Activated naive CD8-positive, alpha-beta T cell (primary cell): ENCODE data around the gene TESK2.

ENCODE experiments used
- H3K27ac Mint-ChIP-seq: one replicate; pipeline ENCODE4 v1.8.0; 2021; ENCODE audit warnings: mixed read lengths
- H3K27me3 Mint-ChIP-seq: one replicate; pipeline ENCODE4 v1.8.0; 2021; ENCODE audit warnings: mixed read lengths
- H3K36me3 Mint-ChIP-seq: one replicate; pipeline ENCODE4 v1.8.0; 2021; ENCODE audit warnings: mixed read lengths
- H3K4me1 Mint-ChIP-seq: one replicate; pipeline ENCODE4 v1.8.0; 2021; ENCODE audit warnings: low read depth, mixed read lengths
- H3K4me3 Mint-ChIP-seq: one replicate; pipeline ENCODE4 v1.8.0; 2021; ENCODE audit warnings: mild to moderate bottlenecking, mixed read lengths
- H3K9me3 Mint-ChIP-seq: one replicate; pipeline ENCODE4 v1.8.0; 2021; ENCODE audit warnings: low read depth, mixed read lengths

Gene TESK2

DNA sequence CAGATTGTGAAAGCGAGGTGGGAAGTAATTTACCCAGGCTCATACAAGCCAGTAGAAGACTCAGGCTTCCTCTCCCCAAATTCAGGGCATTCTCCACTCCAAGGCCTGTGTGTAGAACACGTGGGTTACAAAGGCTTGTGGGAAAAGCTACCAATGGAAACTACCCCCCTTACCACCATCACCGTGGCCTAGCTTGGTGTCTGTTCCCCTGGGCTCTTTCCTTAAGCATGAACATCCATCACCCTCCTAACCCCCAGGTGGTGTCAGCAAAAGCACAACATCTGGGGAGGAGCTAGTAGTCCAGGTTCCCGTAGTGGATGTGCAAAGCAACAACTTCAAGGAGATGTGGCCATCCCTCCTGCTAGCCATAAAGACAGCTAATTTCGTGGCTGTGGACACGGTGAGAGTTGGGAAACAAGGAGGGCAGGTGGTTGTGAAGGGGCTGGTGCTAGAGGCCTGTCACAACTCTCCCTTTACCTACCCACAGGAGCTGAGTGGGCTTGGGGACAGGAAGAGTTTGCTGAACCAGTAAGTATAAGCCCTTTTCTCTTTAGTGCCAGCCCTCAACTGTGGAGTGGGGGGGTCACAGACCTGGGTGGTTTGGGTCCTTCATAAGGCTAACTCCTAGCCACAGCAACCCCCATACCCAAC lies 150.0 kb downstream of the TESK2 start:
- peaks cover 43% of the 10 kb centered on the region for H3K4me1 Mint-ChIP-seq
- H3K36me3 Mint-ChIP-seq, result peaks cover 13% of the 10 kb centered on the region
- H3K4me3 Mint-ChIP-seq, result peak overlapping the region; percentile 100

DNA sequence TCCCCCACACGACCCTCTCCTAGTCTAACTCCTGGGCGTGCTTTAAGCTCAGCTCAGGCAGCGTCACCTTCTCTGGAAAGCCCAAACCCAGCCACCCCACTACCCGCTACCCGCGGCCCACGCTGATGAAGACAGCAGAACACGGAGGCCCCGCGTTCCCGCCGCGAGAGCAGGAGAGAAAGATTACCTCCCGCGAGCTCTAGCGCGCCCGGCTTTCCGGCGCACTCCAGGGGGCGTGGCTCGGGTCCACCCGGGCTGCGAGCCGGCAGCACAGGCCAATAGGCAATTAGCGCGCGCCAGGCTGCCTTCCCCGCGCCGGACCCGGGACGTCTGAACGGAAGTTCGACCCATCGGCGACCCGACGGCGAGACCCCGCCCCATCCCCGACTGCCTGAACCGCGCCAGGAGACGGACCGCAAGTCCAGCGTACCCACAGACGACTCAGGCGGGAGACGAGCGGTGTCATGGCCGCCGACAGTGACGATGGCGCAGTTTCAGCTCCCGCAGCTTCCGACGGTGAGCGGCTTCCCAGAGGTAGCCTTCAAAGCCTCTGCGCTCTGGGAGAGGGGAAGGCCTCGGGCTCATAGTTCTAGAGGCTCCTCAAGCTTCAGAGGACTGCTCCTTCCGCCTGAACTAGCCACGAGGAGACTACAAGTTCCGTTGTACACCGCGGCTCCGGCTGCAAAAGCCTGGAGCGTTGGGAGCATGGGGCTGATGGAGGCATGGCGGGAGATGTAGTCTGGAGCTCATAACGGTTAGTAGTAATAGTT lies 151.0 kb downstream of the TESK2 start, which contains the start of the genes MUTYH and TOE1:
Gene MUTYH (minus strand): TSS at position 652 of the 770 bp plus-strand sequence. CDS start 5,935 bp downstream, outside the sequence.
Gene TOE1 (plus strand): TSS at position 382 of the 770 bp plus-strand sequence. CDS start 83 bp downstream, at position 465.
- Mint-ChIP-seq H3K4me1 (peaks cover 46% of the 10 kb centered on the region), H3K36me3 (peaks cover 13% of the 10 kb centered on the region), H3K4me3 (peak within 1 kb of the TSS; percentile 100), H3K9me3 (no peaks in the 10 kb centered on the region), H3K27me3 (no peaks in the 10 kb centered on the region), H3K27ac (peak within 1 kb of the TSS; percentile 100)

More for the DNA sequence above, 150.0 kb downstream of the TESK2 start:
- Mint-ChIP-seq H3K9me3 (no peaks in the 10 kb centered on the region), H3K27ac (peak overlapping the region; percentile 100), H3K27me3 (no peaks in the 10 kb centered on the region)

DNA sequence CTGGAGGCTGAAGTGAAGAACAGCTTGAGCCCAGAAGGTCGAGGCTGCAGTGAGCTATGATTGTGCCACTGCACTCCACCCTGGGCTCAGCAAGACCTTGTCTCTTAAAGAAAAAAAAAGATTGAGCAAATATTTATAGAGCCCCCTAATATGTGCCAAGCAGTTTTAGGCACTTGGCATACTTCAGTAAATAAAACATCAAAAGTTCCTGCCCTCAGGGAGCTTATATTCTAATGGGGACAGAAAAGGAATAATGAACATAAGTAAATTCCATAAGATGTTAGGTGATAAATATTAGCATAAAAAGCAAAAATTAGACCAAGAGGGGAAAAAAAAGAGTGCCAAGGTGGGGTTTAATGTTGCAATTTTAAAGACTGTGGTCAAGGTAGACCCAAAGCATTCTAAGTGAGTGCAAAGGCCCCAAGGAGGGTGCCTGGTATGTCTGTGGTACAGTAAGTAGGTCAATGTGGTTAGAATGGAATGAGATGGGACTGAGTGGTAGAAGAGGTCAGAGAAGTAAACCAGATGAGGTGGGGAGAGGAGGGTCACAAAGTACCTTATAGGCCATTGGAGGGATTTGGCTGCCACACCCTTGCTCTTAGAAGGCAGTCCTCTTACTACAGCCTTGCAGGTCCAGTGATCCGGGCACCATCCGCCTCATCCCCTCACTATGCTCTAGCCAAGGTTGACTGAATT lies 153.2 kb downstream of the TESK2 start:
- Mint-ChIP-seq H3K9me3 (no peaks in the 10 kb centered on the region), H3K36me3 (peaks cover 13% of the 10 kb centered on the region), H3K4me3 (peak overlapping the region; percentile 100), H3K4me1 (peaks cover 54% of the 10 kb centered on the region), H3K27ac (peak overlapping the region; percentile 58), H3K27me3 (no peaks in the 10 kb centered on the region)

DNA sequence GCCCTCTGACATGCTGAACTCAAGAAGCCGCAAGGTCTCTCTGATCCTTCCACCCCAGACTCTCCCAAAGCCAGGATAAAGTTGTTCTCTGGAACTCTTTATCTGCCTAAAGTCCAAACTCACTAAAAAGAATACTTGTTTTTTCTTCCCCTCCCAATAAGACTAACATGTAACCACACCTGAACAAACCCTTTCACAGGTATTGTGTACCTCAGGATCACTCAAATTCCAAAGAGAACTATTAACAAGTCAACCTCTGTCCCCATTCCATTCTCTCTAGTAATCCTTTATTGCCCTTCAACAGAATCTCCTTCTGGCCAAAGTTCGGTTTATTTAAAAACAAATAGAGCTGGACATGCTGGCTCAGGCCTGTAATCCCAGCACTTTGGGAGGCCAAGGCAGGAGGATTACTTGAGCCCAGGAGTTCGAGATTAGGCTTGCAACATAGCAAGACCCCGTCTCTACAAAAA lies 155.1 kb downstream of the TESK2 start:
- H3K27me3 Mint-ChIP-seq, result no peaks in the 10 kb centered on the region
- peaks cover 8% of the 10 kb centered on the region for H3K36me3 Mint-ChIP-seq
- H3K9me3 Mint-ChIP-seq, result no peaks in the 10 kb centered on the region
- no peak overlapping the region for H3K4me3 Mint-ChIP-seq
- no peak overlapping the region for H3K27ac Mint-ChIP-seq
- peaks cover 39% of the 10 kb centered on the region for H3K4me1 Mint-ChIP-seq

DNA sequence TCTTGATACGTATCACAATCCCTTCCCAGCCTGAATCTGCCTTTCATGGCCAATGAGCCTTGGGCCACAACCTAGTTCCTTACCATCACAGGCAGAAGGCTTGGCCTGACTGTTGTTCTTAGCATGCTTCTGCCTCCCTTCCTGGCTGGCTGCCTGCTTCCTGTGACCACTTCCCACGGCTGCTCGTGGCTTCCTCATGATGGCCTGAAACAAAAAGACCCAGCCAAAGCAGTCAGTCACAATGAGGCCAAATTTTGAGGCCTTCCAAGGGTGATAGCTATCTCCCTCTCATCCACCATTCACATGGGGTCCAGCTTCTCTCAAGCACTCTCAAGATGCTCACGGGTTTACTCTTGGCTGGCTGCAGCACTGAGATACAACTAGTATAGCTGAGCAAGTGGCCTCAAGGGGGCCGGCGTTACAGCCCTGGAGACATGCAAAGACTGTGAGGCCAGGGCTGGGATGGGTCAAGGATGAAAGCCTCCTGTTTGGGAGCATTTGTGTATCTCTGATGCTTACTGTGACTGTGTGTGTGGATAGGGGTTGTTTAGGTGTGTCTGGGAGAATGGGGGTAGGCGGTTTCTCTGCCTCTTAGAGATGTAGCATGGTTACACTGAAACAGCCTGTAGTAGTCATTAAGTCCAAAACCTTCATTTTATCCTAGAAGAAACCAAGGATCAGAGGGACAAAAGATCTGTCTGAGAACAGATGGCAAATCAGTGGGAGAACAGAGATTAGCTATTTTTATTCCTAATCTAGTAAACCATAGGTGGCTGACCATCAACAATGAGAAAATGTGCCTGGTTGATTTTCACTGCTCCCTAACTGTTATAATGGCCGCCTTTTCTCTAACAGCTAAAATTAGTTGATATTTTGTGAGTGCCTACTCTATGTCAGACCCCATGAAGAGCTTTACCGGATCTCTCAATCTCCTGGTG lies 156.4 kb downstream of the TESK2 start:
- peak overlapping the region; percentile 42 for H3K27ac Mint-ChIP-seq
- H3K27me3 Mint-ChIP-seq, result no peaks in the 10 kb centered on the region
- H3K4me1 Mint-ChIP-seq, result peaks cover 35% of the 10 kb centered on the region
- H3K9me3 Mint-ChIP-seq, result no peaks in the 10 kb centered on the region
- H3K36me3 Mint-ChIP-seq, result peaks cover 5% of the 10 kb centered on the region
- no peak overlapping the region for H3K4me3 Mint-ChIP-seq

DNA sequence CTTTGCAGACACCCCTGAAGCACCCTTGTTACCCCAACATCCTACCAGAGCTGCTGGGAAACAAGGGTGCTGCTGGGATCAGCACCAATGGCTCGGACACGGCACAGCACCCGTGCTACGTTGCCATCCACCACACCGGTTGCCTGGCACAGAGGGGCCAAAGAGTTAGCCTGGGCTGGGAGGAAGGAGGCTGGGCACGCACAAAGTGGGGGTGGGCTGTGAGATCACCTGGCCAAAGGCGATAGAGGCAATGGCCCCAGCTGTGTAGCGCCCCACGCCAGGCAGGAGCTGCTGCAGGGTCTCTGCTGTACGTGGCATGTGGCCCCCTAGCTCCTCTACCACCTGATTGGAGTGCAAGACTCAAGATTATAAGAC lies 158.6 kb downstream of the TESK2 start:
- Mint-ChIP-seq H3K4me1 (peaks cover 27% of the 10 kb centered on the region), H3K27ac (no peak overlapping the region), H3K4me3 (no peak overlapping the region), H3K9me3 (no peaks in the 10 kb centered on the region), H3K36me3 (peaks cover 3% of the 10 kb centered on the region), H3K27me3 (no peaks in the 10 kb centered on the region)

DNA sequence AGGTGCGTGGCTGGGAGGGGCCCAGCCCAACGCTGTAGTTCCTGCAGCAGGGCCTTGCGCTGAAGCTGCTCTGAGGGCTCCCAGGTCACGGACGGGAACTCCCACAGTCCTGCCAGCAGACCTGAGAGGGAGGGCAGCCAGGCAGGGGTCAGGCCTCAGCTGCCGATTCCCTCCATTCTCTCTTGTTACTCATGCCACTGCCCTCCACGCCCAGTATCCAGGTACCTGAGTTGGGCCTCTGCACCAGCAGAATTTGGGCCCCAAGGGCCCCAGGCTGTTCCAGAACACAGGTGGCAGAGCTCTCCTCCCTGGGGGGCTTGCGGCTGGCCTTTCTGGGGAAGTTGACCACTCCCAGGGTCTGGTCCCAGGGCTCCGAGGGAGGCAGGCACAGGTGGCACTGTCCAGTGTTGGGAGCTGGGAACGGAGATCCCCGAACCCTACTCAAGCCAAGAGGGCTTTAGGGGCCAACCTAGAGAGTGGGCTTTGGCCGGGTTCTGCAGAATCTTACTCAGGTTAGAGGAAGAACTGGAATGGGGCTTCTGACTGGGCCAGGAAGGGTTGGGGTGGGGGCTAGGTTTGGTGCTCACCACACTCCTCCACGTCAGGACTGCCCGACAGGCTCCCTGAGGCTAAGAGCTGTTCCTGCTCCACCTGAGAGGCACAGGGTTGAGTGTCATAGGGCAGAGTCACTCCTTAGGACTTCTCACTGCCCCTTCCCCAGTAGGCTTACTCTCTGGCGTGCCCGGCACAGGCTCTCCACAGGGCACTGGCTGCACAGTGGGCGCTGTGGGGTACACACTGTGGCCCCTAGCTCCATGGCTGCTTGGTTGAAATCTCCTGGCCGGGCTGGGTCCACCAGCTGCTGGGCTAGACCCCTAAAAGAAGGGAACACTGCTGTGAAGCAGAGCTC lies 159.3 kb downstream of the TESK2 start:
- no peak overlapping the region for H3K27ac Mint-ChIP-seq
- no peaks in the 10 kb centered on the region for H3K27me3 Mint-ChIP-seq
- peaks cover 26% of the 10 kb centered on the region for H3K4me1 Mint-ChIP-seq
- no peaks in the 10 kb centered on the region for H3K9me3 Mint-ChIP-seq
- H3K36me3 Mint-ChIP-seq, result peaks cover 3% of the 10 kb centered on the region
- H3K4me3 Mint-ChIP-seq, result no peak overlapping the region

DNA sequence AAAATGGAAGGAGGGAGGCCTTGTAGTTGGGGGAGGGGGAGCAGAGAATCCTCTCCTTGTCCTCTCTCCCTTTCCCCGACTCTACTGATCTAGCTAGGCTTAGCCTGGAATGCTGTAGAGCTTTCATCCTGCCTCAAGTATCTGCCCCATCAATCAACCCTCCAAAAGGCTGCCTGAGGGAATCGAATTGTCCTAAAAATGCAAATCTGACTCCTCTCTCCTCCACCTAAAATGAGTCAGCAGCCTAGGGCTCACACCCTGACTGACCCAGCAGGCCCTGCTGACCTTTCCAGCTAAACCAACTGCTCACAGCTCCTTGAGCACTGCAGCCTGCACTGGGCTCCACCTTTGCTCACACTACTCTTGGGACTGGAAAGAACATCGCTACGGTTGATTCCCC lies 161.5 kb downstream of the TESK2 start:
- Mint-ChIP-seq H3K27ac (no peak overlapping the region), H3K36me3 (peaks cover 3% of the 10 kb centered on the region), H3K9me3 (no peaks in the 10 kb centered on the region), H3K4me1 (peaks cover 17% of the 10 kb centered on the region), H3K27me3 (no peaks in the 10 kb centered on the region), H3K4me3 (peak overlapping the region; percentile 88)

DNA sequence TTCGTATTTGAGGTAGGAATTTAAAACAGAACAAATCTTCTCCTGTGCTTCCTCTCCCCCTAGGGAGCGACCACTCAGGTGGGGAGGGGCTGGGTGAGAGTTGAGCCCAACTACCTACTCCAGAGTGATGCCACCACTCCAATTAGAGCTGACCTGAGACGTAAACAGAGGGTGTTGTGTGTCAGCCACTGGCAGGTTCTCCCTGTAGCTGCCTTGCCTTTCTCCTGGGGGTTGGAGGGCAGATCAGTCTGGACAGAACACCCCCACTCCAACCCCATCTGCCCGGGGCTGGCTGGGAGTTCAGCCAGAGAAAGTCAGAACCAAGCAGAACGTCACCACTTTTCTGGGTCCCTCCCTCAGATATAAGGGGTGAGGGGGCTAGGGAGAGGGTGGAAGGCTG lies 162.3 kb downstream of the TESK2 start:
- H3K9me3 Mint-ChIP-seq, result no peaks in the 10 kb centered on the region
- peak overlapping the region; percentile 54 for H3K27ac Mint-ChIP-seq
- peaks cover 14% of the 10 kb centered on the region for H3K4me1 Mint-ChIP-seq
- no peaks in the 10 kb centered on the region for H3K27me3 Mint-ChIP-seq
- peak overlapping the region; percentile 88 for H3K4me3 Mint-ChIP-seq
- H3K36me3 Mint-ChIP-seq, result peaks cover 3% of the 10 kb centered on the region

DNA sequence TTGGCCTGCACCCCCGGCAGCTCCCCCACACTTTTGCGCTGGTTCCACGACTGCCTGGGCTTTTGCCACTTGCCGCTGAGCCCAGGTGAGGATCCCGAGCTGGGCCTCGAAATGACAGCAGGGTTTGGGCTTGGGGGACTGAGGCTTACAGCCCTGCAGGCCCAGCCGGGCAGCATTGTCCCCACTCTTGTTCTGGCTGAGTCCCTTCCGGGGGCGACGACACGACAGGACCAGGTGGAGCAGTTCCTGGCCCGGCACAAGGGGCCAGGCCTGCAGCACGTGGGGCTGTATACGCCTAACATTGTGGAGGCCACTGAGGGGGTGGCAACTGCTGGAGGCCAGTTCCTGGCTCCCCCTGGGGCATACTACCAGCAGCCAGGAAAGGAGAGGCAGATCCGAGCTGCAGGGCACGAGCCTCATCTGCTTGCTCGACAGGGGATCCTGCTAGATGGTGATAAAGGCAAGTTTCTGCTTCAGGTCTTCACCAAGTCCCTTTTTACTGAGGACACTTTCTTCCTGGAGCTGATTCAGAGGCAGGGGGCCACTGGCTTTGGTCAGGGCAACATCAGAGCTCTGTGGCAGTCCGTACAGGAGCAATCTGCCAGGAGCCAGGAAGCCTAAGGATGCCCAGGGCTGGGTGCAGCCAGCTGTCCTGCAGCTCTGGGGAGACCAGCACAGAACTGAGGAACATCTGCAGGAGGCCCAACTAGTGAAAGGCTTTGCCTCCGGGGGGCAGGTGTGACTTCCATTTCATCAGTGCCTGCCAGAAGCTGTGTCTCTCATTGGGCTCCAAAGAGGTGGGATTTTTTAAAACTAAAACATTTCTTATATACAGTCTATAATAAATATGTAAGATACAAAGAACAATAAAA lies 163.1 kb downstream of the TESK2 start:
- Mint-ChIP-seq H3K36me3 (peaks cover 3% of the 10 kb centered on the region), H3K9me3 (no peaks in the 10 kb centered on the region), H3K4me1 (peaks cover 14% of the 10 kb centered on the region), H3K27ac (peak overlapping the region; percentile 79), H3K4me3 (peak overlapping the region; percentile 88), H3K27me3 (no peaks in the 10 kb centered on the region)

DNA sequence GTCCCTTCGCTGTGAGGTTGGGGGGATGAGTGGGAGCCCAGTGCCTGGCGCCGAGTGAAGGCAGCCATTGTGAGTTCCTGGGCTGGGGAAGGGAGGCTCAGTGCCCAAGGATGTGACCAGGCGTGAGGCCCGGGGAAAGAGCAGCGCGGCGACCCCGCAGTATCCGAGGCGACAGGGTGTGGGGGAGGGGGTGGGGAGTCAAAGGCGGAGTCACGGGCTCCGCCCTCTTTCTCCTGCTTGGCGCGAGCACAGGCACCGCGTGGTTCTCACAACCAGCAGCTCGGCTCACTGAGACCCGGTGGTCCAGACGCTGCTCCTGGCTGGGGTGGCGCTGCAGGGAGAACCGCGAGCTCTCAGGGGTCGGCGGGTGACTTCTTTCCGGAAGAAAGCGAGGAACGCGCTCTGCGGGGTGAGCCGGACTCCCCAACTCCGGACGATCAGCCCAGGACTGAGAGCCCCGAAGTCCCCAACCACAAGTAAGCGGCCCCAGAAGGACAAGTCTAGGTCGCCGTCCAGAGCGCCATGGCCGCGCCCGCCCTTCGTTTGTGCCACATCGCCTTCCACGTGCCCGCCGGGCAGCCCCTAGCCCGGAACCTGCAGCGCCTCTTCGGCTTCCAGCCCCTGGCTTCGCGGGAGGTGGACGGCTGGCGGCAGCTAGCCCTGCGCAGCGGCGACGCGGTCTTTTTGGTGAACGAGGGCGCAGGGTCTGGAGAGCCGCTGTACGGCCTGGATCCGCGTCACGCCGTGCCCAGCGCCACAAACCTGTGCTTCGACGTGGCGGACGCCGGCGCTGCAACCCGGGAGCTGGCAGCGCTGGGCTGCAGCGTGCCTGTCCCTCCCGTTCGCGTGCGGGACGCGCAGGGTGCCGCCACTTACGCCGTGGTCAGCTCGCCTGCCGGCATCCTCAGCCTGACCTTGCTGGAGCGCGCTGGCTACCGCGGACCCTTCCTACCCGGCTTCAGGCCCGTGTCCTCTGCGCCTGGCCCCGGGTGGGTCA lies 164.0 kb downstream of the TESK2 start, which contains the start of gene HPDL:
Gene HPDL (plus strand): TSS at position 269 of the 997 bp plus-strand sequence. CDS start 254 bp downstream, at position 523.
- H3K4me1 Mint-ChIP-seq, result peaks cover 14% of the 10 kb centered on the region
- peaks cover 3% of the 10 kb centered on the region for H3K36me3 Mint-ChIP-seq
- peak within 1 kb of the TSS; percentile 88 for H3K4me3 Mint-ChIP-seq
- H3K27me3 Mint-ChIP-seq, result no peaks in the 10 kb centered on the region
- no peaks in the 10 kb centered on the region for H3K9me3 Mint-ChIP-seq
- peak within 1 kb of the TSS; percentile 79 for H3K27ac Mint-ChIP-seq
